OCI-LY1 (cell line): ENCODE data around the gene KCNJ1.

ENCODE experiments used
- CTCF ChIP-seq: fragments of 200-600 bp; sonication (generic), shearing (Covaris generic); IDR thresholded peaks from 2 replicates; pipeline ENCODE4 v1.5.1; 2017; ENCODE audit warnings: mild to moderate bottlenecking, antibody characterized with exemption, low read length, moderate library complexity, mixed read lengths
- EZH2 ChIP-seq: fragments of 200-600 bp; sonication (generic), shearing (Covaris generic); IDR thresholded peaks from 2 replicates; pipeline ENCODE4 v1.8.0; 2017; ENCODE audit warnings: borderline replicate concordance, mixed run types, mild to moderate bottlenecking, antibody characterized with exemption, low read length, moderate library complexity, mixed read lengths

GRCh38 chr11:128881221-128881620 lies 14.1 kb upstream of the KCNJ1 start:
- TF ChIP-seq CTCF (no peak), EZH2 (no peak)
